GM12874 (cell line): ENCODE measurements around the gene SDSL.

Source experiments
- CTCF ChIP-seq: IDR thresholded peaks from 2 replicates; pipeline ENCODE4 v1.5.1; 2011; ENCODE audit warnings: low read depth, mild to moderate bottlenecking, control low read depth, low read length, moderate library complexity; ENCODE audit not compliant: insufficient read depth

SDSL gene

GRCh38 chr12:113403435-113404415 is 18.5 kb upstream of the SDSL start, which contains the start of gene SDS:
TSS of gene SDS (minus strand) at chr12:113403887. CDS start at chr12:113399708, 4,179 bp downstream.
- TF ChIP-seq CTCF = no peak

- TF ChIP-seq CTCF = no peak
Measured at GRCh38 chr12:113405694-113406093, 16.5 kb upstream of the SDSL start.

GRCh38 chr12:113407931-113408600 is 14.1 kb upstream of the SDSL start:
- no peak for TF ChIP-seq CTCF

GRCh38 chr12:113408756-113409298 is 13.4 kb upstream of the SDSL start:
- TF ChIP-seq CTCF = no peak

GRCh38 chr12:113409462-113410124 is 12.6 kb upstream of the SDSL start:
- TF ChIP-seq CTCF = no peak

DNA sequence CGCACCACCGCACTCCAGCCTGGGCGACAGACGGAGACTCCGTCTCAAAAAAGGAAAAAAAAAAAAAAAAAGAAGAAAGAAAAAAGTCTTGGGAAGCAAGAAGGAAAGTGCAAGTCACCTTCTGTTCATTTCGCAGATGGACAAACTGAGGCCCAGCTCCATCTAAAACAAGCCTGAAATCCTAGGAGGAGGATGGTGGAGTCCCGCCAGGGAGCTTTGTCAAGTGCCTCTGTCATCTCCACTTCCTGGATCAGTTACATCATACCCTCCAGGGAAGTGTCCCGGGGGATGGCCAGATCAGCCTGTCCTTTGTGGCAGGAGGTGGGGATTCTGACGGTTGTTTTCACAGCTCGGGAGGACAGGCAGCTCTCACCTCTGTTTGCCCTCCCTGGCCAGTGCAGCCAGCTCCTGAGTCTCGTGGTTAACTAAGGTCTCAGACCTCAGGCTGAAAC is 8.7 kb upstream of the SDSL start:
- TF ChIP-seq CTCF = no peak
